ENCODE data around the gene GAP43. TPM values are rescaled to one million over a fixed set of nuclear protein-coding genes. Genes with fewer than 3 reads are reported as not detected.

GAP43 gene
- total RNA-seq, 2 donors from 2014 or later: 2.8 to 6.1 TPM

GRCh38 chr3:115680803-115681345, 57.6 kb downstream of the GAP43 start:
- DNase-seq (ENCODE audit: low spot score) (no peak), ATAC-seq (ENCODE audit: insufficient number of reproducible peaks, low FRiP score, low read depth) (no peak)
- Histone ChIP-seq H3K4me3 (no peak overlapping the region), H3K4me1 (ENCODE audit: control insufficient read depth in 1 of 2, low read depth in 2 of 2) (peaks cover 9 to 13% of the 10 kb centered on the region in 2 donors), H3K27me3 (replicated peaks; ENCODE audit: insufficient read depth) (no peaks in the 10 kb centered on the region), H3K36me3 (no peaks in the 10 kb centered on the region), H3K27ac (no peak overlapping the region), H3K9me3 (no peaks in the 10 kb centered on the region)
- no peak for TF ChIP-seq CTCF (IDR thresholded peaks at IDR 0.05)

GRCh38 chr3:115681736-115682135, 58.4 kb downstream of the GAP43 start:
- no peaks in the 10 kb centered on the region for H3K27me3 ChIP-seq (replicated peaks; ENCODE audit: insufficient read depth)
- H3K27ac ChIP-seq: no peak overlapping the region
- DNase-seq (ENCODE audit: low spot score) (no peak), ATAC-seq (ENCODE audit: insufficient number of reproducible peaks, low FRiP score, low read depth) (no peak)
- peaks cover 9 to 13% of the 10 kb centered on the region in 2 donors for H3K4me1 ChIP-seq (ENCODE audit: control insufficient read depth in 1 of 2, low read depth in 2 of 2)
- H3K4me3 ChIP-seq: no peak overlapping the region
- no peak for TF ChIP-seq CTCF (IDR thresholded peaks at IDR 0.05)
- no peaks in the 10 kb centered on the region for H3K9me3 ChIP-seq
- H3K36me3 ChIP-seq: no peaks in the 10 kb centered on the region

GRCh38 chr3:115683305-115683704, 60.0 kb downstream of the GAP43 start:
- Histone ChIP-seq H3K36me3 (no peaks in the 10 kb centered on the region), H3K9me3 (no peaks in the 10 kb centered on the region), H3K27me3 (replicated peaks; ENCODE audit: insufficient read depth) (no peaks in the 10 kb centered on the region), H3K4me3 (no peak overlapping the region), H3K4me1 (ENCODE audit: control insufficient read depth in 1 of 2, low read depth in 2 of 2) (peaks cover 9 to 13% of the 10 kb centered on the region in 2 donors), H3K27ac (no peak overlapping the region)
- no peak for ATAC-seq (ENCODE audit: insufficient number of reproducible peaks, low FRiP score, low read depth)
- DNase-seq (ENCODE audit: low spot score): no peak
- no peak for TF ChIP-seq CTCF (IDR thresholded peaks at IDR 0.05)

GRCh38 chr3:115683773-115684172, 60.5 kb downstream of the GAP43 start:
- Histone ChIP-seq H3K27me3 (replicated peaks; ENCODE audit: insufficient read depth) (no peaks in the 10 kb centered on the region), H3K36me3 (no peaks in the 10 kb centered on the region), H3K27ac (no peak overlapping the region), H3K4me3 (no peak overlapping the region), H3K4me1 (ENCODE audit: control insufficient read depth in 1 of 2, low read depth in 2 of 2) (peaks cover 9 to 13% of the 10 kb centered on the region in 2 donors), H3K9me3 (no peaks in the 10 kb centered on the region)
- no peak for ATAC-seq (ENCODE audit: insufficient number of reproducible peaks, low FRiP score, low read depth)
- no peak for DNase-seq (ENCODE audit: low spot score)
- TF ChIP-seq CTCF (IDR thresholded peaks at IDR 0.05): no peak

GRCh38 chr3:115685097-115685496, 61.8 kb downstream of the GAP43 start:
- no peaks in the 10 kb centered on the region for H3K27me3 ChIP-seq (replicated peaks; ENCODE audit: insufficient read depth)
- no peaks in the 10 kb centered on the region for H3K36me3 ChIP-seq
- H3K4me3 ChIP-seq: no peak overlapping the region
- no peak for DNase-seq (ENCODE audit: low spot score)
- no peaks in the 10 kb centered on the region for H3K9me3 ChIP-seq
- no peak overlapping the region for H3K27ac ChIP-seq
- no peak for TF ChIP-seq CTCF (IDR thresholded peaks at IDR 0.05)
- ATAC-seq (ENCODE audit: insufficient number of reproducible peaks, low FRiP score, low read depth): no peak
- peaks cover 9 to 13% of the 10 kb centered on the region in 2 donors for H3K4me1 ChIP-seq (ENCODE audit: control insufficient read depth in 1 of 2, low read depth in 2 of 2)
